ENCODE measurements around the gene C10orf90. TPM values are rescaled to one million over a fixed set of nuclear protein-coding genes. Genes with fewer than 3 reads are reported as not detected.

The C10orf90 gene
- total and polyA plus RNA-seq, 2 experiments from 2014 or later = 0.20 TPM; not detected in 1

DNA sequence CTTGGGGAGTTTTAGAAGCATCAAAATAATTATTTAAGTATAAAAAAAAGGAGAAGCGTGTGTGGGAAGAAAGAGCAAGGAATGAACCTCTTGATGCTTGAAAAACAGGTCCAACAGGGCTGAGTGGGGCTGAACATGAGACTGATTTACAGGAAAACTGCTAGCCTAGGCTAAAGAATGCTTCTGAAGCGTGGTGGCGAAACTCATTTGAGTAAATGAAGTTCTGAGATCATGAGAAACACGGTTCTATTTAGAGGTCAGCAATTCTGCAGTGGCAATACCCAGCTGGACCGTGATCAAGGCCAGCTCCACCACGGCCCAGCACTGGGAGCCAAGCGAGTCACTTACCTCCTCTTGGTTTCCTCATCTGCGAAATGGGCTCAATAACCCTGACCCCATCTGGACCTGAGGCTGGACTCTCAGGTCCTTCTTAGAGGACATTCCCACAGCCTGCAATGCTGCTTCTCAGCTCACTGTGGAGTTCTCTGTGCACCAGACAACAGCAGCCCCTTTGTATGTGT, 142.1 kb downstream of the C10orf90 start:
- no peaks in the 10 kb centered on the region for H3K9me2 ChIP-seq (replicated peaks; ENCODE audit: insufficient read depth)
- H3K4me2 ChIP-seq = no peak overlapping the region
- no peaks in the 10 kb centered on the region for H3K36me3 ChIP-seq (replicated peaks; ENCODE audit: insufficient read depth, low read depth)
- H3K4me1 ChIP-seq (ENCODE audit: insufficient read depth) = no peaks in the 10 kb centered on the region
- WGBS (ENCODE audit: low lambda C conversion rate, missing lambda C conversion rate) = 87% methylated on average over 8 of the region's 8 CpGs
- H3K4me3 ChIP-seq = no peak overlapping the region
- H2AFZ ChIP-seq = no peak overlapping the region
- TF ChIP-seq CTCF (IDR thresholded peaks at IDR 0.05; ENCODE audit: poor library complexity) (no peak), EZH2phosphoT487 (IDR thresholded peaks at IDR 0.05; ENCODE audit: low read depth, severe bottlenecking, unreplicated experiment) (no peak), EZH2 (IDR thresholded peaks at IDR 0.05; ENCODE audit: borderline replicate concordance) (no peak)
- H3K9me3 ChIP-seq (ENCODE audit: low read depth) = no peaks in the 10 kb centered on the region
- H4K20me1 ChIP-seq (ENCODE audit: insufficient read depth, poor library complexity, severe bottlenecking) = no peaks in the 10 kb centered on the region
- DNase-seq (ENCODE audit: low spot score) = no peak
- H3K79me2 ChIP-seq = no peaks in the 10 kb centered on the region
- no peak overlapping the region for H3K27ac ChIP-seq
- no peaks in the 10 kb centered on the region for H3K27me3 ChIP-seq

DNA sequence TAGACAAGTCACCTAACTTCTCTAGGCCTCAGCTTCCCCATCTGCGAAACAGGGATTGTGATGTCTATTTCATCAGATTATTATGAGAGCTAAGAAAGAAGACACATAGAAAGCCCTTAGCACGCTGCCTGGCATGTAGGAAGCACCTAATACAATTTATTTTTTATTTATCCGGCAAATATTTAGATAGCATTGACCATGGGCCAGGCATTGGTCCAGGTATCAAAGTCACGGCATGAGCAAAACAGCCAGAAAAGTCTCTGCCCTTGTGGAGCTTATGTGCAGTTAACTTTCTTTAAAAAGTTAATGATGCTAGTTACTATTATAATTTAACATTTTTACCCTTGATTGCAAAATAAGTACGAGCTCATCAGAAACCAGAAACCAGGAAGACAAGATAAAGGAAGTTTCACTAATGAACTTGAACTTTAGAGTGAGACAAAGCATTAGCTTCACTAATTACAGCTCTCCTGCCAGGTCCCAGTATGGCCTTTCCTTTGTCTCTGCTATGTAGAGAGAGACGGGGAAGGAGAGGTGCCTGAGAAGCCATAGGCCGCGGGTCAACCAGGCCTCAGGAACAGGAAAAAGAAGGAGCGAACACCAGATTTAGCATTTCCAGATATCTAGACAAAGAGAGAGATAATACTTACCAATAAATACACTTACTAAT, 142.7 kb downstream of the C10orf90 start:
- Histone ChIP-seq H3K79me2 (no peaks in the 10 kb centered on the region), H3K27me3 (no peaks in the 10 kb centered on the region), H3K9me2 (replicated peaks; ENCODE audit: insufficient read depth) (no peaks in the 10 kb centered on the region), H3K9me3 (ENCODE audit: low read depth) (no peaks in the 10 kb centered on the region), H4K20me1 (ENCODE audit: insufficient read depth, poor library complexity, severe bottlenecking) (no peaks in the 10 kb centered on the region), H2AFZ (no peak overlapping the region), H3K4me1 (ENCODE audit: insufficient read depth) (no peaks in the 10 kb centered on the region), H3K4me3 (no peak overlapping the region), H3K27ac (no peak overlapping the region), H3K4me2 (no peak overlapping the region), H3K36me3 (replicated peaks; ENCODE audit: insufficient read depth, low read depth) (no peaks in the 10 kb centered on the region)
- no peak for DNase-seq (ENCODE audit: low spot score)
- no peak for TF ChIP-seq EZH2phosphoT487 (IDR thresholded peaks at IDR 0.05; ENCODE audit: low read depth, severe bottlenecking, unreplicated experiment)
- TF ChIP-seq EZH2 (IDR thresholded peaks at IDR 0.05; ENCODE audit: borderline replicate concordance) = no peak
- no peak for TF ChIP-seq CTCF (IDR thresholded peaks at IDR 0.05; ENCODE audit: poor library complexity)
- 90% methylated on average over 9 of the region's 9 CpGs for WGBS (ENCODE audit: low lambda C conversion rate, missing lambda C conversion rate)

DNA sequence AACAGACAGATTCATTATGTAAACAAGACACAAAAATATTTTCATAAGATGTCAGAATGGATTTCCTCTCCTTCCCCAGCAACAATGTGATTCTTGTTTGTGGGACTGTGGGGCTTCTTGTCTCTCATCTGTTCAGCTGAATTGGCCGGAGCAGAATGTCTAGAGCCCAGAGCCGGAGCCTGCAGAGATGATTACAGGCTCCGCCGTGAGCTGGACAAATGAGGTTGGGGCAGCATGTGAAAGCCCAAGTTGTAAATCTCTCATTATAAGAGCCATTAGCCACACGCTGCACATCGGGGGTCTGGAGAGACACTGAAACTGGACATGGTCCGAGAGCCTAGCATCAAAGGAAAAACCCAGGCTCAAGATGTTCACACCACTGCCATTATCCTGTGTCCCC, 145.2 kb downstream of the C10orf90 start:
- H3K4me3 ChIP-seq = no peak overlapping the region
- no peaks in the 10 kb centered on the region for H3K36me3 ChIP-seq (replicated peaks; ENCODE audit: insufficient read depth, low read depth)
- WGBS (ENCODE audit: low lambda C conversion rate, missing lambda C conversion rate) = 49% methylated on average over 7 of the region's 7 CpGs
- H3K9me2 ChIP-seq (replicated peaks; ENCODE audit: insufficient read depth) = no peaks in the 10 kb centered on the region
- no peaks in the 10 kb centered on the region for H3K79me2 ChIP-seq
- no peaks in the 10 kb centered on the region for H3K4me1 ChIP-seq (ENCODE audit: insufficient read depth)
- H3K27ac ChIP-seq = no peak overlapping the region
- H2AFZ ChIP-seq = no peak overlapping the region
- TF ChIP-seq EZH2 (IDR thresholded peaks at IDR 0.05; ENCODE audit: borderline replicate concordance) (no peak), CTCF (IDR thresholded peaks at IDR 0.05; ENCODE audit: poor library complexity) (no peak), EZH2phosphoT487 (IDR thresholded peaks at IDR 0.05; ENCODE audit: low read depth, severe bottlenecking, unreplicated experiment) (no peak)
- H4K20me1 ChIP-seq (ENCODE audit: insufficient read depth, poor library complexity, severe bottlenecking) = no peaks in the 10 kb centered on the region
- H3K9me3 ChIP-seq (ENCODE audit: low read depth) = no peaks in the 10 kb centered on the region
- H3K27me3 ChIP-seq = no peaks in the 10 kb centered on the region
- no peak for DNase-seq (ENCODE audit: low spot score)
- H3K4me2 ChIP-seq = no peak overlapping the region

All from hepatocyte (in vitro differentiated cells).